GM10248 (cell line): Measurements from ENCODE around the gene ELK3.

Experiments
- CTCF ChIA-PET: fragments of 300-600 bp; sonication (Branson Sonifier 250); formaldehyde crosslinking; extraction: SDS; loops from one replicate; lab custom pipeline; 2021; ENCODE audit warnings: antibody characterized with exemption; lab: Yijun Ruan, JAX
- POLR2A ChIA-PET: fragments of 350-650 bp; sonication (Branson Sonifier 250); formaldehyde crosslinking; extraction: SDS; loops from one replicate; lab custom pipeline; 2020; ENCODE audit warnings: antibody characterized with exemption; lab: Yijun Ruan, JAX
- DNase-seq: peaks from one replicate; pipeline ENCODE4 v3.0.0; 2012; ENCODE audit errors: extremely low spot score
- TF ChIP-seq, protein P1 (sequence below): IDR thresholded peaks from 2 replicates; pipeline ENCODE4 v1.5.1; 2012; ENCODE audit warnings: mild to moderate bottlenecking, low read depth; ENCODE audit errors: extremely low read depth, missing control alignments, control extremely low read depth

ELK3 gene

DNA sequence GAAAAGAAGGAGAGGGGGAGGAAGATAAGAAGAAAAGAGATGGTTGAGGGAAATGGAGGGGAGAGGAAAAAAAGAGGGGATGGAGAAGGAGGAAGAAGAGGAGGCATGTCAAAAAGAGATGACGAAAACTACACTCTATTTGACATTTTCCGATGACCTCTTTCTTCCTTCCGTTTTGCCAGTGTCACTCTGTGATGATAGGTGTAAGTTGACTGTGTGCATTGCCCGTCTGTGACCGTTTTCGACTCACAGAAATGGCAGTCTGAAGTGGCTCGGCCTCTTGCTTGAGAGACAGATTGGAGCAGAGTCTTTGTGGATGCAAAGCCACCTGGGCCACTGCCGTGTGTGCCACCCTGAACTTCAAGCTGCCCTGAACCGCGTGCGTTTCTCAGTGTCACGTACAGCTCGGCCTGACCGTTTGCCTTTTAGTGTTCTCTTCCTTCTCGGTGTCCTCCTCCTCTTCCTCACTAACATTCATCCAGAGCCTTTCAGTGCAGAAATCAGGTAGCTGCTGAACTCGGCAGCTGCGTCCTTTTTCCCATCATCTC lies 32.7 kb downstream of the ELK3 start:
- TF ChIP-seq, protein P1, sequence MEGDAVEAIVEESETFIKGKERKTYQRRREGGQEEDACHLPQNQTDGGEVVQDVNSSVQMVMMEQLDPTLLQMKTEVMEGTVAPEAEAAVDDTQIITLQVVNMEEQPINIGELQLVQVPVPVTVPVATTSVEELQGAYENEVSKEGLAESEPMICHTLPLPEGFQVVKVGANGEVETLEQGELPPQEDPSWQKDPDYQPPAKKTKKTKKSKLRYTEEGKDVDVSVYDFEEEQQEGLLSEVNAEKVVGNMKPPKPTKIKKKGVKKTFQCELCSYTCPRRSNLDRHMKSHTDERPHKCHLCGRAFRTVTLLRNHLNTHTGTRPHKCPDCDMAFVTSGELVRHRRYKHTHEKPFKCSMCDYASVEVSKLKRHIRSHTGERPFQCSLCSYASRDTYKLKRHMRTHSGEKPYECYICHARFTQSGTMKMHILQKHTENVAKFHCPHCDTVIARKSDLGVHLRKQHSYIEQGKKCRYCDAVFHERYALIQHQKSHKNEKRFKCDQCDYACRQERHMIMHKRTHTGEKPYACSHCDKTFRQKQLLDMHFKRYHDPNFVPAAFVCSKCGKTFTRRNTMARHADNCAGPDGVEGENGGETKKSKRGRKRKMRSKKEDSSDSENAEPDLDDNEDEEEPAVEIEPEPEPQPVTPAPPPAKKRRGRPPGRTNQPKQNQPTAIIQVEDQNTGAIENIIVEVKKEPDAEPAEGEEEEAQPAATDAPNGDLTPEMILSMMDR = no peak
- no peak for DNase-seq
- ChIA-PET POLR2A (no interaction called here), CTCF (interaction anchor here (0.9 to 2.1 kb wide), 4 partner anchors 11 to 18 kb away, joined by 3 to 13 read pairs (median 4); no protein-coding TSS in a partner anchor)

- CTCF ChIA-PET = interaction anchor here (0.9 to 1.2 kb wide), 3 partner anchors 11 to 17 kb away, joined by 3 to 5 read pairs (median 4); no protein-coding TSS in a partner anchor
- TF ChIP-seq, protein P1 = no peak
- no peak for DNase-seq
- POLR2A ChIA-PET = no interaction called here
These were observed 33.4 kb downstream of the ELK3 start for GRCh38 chr12:96227365-96228106.

- TF ChIP-seq, protein P1 = no peak
- ChIA-PET POLR2A (no interaction called here), CTCF (interaction anchor here (1.0 kb wide), 1 partner anchor 14 kb away, joined by 4 read pairs; no protein-coding TSS in a partner anchor)
- no peak for DNase-seq
These were observed 34.5 kb downstream of the ELK3 start for GRCh38 chr12:96228566-96229248.

DNA sequence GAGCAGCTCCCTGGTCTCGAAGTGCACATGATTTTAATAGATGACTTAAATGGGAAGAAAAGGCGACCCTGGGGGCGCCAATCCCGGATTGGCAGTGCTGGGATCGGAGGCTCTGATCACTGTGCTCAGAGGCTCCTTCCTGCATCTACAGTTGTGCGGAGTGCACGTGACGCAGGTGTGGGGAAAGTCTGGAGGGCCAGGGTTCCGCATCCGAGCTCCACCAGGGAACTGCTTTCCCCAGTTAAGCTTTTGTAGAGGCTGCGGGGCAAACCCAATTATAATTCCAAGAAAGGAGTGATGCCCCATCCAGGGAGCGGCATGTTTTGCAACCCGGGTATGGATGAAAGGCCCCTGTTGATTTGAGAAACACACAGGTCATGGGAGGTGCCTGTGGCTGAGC lies 36.5 kb downstream of the ELK3 start:
- ChIA-PET CTCF (interaction anchor here (1.1 to 1.6 kb wide), 2 partner anchors 15 kb away, joined by 3 read pairs; no protein-coding TSS in a partner anchor), POLR2A (no interaction called here)
- no peak for DNase-seq
- TF ChIP-seq, protein P1 = no peak

DNA sequence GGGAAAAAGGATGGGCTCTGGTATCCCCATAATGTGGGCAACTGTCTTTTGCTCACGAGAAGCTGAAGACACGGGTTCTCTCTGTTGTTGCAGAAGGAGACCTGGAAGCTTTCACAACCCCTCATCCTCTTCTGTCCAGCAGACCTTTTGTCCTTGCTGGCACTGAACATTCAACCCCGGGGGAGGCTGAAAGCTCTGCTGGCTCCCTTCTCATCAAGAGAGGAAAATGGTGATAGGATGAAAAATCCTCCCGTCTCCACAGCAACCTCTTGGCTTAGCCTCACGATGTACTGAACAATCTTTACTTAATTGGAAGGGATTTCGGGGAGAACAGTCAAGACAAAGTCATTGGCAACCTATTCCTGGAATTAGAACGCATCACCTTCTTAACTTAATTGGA lies 39.0 kb downstream of the ELK3 start:
- CTCF ChIA-PET = no interaction called here
- TF ChIP-seq, protein P1 = no peak
- DNase-seq = no peak
- POLR2A ChIA-PET = interaction anchor here (0.5 kb wide), 1 partner anchor 10 kb away, joined by 3 read pairs; no protein-coding TSS in a partner anchor

DNA sequence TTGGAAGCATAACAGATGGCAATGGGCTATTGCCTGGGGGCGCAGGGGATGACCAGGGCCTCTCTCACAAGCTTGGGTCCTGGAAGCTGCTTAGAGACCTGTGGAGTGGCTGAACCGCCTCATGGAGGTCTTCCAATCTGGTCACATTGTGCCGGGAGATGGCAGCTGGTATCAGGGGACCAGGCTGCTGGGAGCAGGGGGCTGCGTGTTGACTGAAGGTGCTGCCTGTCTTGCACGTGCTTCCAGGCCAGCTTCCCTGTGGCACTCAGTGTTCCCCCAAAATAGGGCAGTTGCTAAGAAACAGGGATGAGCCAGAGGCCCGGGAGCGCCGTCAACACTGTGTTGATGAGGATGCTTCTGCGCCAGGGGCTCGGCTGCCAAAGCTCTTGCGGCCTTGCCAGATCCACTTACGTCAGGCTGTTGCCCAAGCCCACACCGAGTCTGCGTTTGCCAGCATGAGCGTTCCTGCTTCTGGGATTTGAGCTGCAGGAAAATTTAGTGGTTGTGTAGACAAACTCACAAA lies 39.8 kb downstream of the ELK3 start:
- ChIA-PET POLR2A (interaction anchor here (0.5 kb wide), 1 partner anchor 9 kb away, joined by 3 read pairs; no protein-coding TSS in a partner anchor), CTCF (interaction anchor here (1.3 to 1.5 kb wide), 2 partner anchors 16 to 39 kb away, joined by 3 read pairs; no protein-coding TSS in a partner anchor)
- TF ChIP-seq, protein P1 = no peak
- DNase-seq = no peak
